ENCODE data around the gene HRC. TPM values are rescaled to one million over a fixed set of nuclear protein-coding genes. Genes with fewer than 3 reads are reported as not detected.

The HRC gene
- total and polyA plus RNA-seq, 2 of the 8 experiments (the other 6 are each of a cell fraction or from before 2014, with no cell fraction given), result 2.3 to 2.6 TPM

DNA sequence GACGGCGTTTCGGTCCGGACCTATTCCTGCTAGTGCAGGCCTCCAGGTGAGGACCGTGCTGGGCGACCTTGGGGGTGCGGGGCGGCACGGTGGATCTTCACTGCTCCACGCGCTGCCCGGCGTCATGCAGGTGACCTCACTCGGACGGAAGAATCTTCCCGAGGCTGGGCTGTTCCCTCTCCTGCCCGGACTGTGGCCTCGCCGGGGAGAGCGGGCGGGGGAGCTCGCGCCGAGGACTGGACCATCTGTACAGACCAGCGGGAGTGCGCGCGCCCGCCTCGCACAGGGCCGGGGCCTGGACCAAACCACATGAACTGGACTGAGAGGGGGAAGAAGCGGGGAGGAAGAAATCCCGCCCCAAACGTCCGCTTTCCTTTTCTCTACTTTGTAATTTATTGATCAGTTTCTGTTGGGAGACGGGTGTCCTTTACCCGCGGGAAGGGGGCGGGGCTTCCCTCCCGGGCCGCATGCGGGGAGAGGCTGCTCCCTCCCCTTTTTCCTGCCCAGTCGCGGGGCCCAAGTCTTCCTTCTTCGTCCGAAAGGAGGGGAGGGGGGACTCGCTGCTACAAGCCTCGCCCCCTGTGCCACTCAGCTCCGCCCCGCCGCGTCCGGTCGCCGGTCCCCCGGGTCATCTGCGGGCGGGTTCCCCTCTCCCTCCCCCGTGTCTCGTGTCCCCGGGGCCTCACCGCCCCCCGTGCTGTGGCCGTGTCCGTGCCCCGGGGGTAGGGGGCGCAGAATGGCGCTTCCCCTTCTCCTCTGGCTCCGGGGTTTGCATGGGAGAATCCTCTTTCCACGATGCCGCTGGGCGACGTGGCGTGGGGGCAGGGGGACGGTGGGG lies 4.9 kb downstream of the HRC start (continued):
- TF ChIP-seq, protein P1, sequence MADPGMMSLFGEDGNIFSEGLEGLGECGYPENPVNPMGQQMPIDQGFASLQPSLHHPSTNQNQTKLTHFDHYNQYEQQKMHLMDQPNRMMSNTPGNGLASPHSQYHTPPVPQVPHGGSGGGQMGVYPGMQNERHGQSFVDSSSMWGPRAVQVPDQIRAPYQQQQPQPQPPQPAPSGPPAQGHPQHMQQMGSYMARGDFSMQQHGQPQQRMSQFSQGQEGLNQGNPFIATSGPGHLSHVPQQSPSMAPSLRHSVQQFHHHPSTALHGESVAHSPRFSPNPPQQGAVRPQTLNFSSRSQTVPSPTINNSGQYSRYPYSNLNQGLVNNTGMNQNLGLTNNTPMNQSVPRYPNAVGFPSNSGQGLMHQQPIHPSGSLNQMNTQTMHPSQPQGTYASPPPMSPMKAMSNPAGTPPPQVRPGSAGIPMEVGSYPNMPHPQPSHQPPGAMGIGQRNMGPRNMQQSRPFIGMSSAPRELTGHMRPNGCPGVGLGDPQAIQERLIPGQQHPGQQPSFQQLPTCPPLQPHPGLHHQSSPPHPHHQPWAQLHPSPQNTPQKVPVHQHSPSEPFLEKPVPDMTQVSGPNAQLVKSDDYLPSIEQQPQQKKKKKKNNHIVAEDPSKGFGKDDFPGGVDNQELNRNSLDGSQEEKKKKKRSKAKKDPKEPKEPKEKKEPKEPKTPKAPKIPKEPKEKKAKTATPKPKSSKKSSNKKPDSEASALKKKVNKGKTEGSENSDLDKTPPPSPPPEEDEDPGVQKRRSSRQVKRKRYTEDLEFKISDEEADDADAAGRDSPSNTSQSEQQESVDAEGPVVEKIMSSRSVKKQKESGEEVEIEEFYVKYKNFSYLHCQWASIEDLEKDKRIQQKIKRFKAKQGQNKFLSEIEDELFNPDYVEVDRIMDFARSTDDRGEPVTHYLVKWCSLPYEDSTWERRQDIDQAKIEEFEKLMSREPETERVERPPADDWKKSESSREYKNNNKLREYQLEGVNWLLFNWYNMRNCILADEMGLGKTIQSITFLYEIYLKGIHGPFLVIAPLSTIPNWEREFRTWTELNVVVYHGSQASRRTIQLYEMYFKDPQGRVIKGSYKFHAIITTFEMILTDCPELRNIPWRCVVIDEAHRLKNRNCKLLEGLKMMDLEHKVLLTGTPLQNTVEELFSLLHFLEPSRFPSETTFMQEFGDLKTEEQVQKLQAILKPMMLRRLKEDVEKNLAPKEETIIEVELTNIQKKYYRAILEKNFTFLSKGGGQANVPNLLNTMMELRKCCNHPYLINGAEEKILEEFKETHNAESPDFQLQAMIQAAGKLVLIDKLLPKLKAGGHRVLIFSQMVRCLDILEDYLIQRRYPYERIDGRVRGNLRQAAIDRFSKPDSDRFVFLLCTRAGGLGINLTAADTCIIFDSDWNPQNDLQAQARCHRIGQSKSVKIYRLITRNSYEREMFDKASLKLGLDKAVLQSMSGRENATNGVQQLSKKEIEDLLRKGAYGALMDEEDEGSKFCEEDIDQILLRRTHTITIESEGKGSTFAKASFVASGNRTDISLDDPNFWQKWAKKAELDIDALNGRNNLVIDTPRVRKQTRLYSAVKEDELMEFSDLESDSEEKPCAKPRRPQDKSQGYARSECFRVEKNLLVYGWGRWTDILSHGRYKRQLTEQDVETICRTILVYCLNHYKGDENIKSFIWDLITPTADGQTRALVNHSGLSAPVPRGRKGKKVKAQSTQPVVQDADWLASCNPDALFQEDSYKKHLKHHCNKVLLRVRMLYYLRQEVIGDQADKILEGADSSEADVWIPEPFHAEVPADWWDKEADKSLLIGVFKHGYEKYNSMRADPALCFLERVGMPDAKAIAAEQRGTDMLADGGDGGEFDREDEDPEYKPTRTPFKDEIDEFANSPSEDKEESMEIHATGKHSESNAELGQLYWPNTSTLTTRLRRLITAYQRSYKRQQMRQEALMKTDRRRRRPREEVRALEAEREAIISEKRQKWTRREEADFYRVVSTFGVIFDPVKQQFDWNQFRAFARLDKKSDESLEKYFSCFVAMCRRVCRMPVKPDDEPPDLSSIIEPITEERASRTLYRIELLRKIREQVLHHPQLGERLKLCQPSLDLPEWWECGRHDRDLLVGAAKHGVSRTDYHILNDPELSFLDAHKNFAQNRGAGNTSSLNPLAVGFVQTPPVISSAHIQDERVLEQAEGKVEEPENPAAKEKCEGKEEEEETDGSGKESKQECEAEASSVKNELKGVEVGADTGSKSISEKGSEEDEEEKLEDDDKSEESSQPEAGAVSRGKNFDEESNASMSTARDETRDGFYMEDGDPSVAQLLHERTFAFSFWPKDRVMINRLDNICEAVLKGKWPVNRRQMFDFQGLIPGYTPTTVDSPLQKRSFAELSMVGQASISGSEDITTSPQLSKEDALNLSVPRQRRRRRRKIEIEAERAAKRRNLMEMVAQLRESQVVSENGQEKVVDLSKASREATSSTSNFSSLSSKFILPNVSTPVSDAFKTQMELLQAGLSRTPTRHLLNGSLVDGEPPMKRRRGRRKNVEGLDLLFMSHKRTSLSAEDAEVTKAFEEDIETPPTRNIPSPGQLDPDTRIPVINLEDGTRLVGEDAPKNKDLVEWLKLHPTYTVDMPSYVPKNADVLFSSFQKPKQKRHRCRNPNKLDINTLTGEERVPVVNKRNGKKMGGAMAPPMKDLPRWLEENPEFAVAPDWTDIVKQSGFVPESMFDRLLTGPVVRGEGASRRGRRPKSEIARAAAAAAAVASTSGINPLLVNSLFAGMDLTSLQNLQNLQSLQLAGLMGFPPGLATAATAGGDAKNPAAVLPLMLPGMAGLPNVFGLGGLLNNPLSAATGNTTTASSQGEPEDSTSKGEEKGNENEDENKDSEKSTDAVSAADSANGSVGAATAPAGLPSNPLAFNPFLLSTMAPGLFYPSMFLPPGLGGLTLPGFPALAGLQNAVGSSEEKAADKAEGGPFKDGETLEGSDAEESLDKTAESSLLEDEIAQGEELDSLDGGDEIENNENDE (IDR thresholded peaks at IDR 0.05; ENCODE audit: insufficient replicate concordance, low read length), result no peak
- TF ChIP-seq SAP30 (IDR thresholded peaks at IDR 0.05; ENCODE audit: insufficient read depth, insufficient replicate concordance, low read length), result no peak

Measured in H1 (cell line).